HG02852 (cell line): ENCODE data around the gene MLN.

Source experiments
- ATAC-seq: cut with Tn5 transposase; IDR thresholded peaks from one replicate; pipeline ENCODE4 v1.9.1; 2021; ENCODE audit warnings: mild to moderate bottlenecking, moderate library complexity; ENCODE audit not compliant: unreplicated experiment

Gene MLN

GRCh38 chr6:33772902-33773472 lies 30.8 kb downstream of the MLN start:
- ATAC-seq, result no peak

GRCh38 chr6:33772082-33772830 lies 31.5 kb downstream of the MLN start:
- ATAC-seq, result no peak

- no peak for ATAC-seq
These were observed 32.4 kb downstream of the MLN start for GRCh38 chr6:33771146-33772081.

- ATAC-seq, result no peak
These were observed 33.0 kb downstream of the MLN start for GRCh38 chr6:33770833-33771145.

- no peak for ATAC-seq
These were observed 33.5 kb downstream of the MLN start for GRCh38 chr6:33770124-33770832.

GRCh38 chr6:33769248-33769821 lies 34.5 kb downstream of the MLN start:
- no peak for ATAC-seq

GRCh38 chr6:33768644-33769120 lies 35.1 kb downstream of the MLN start:
- no peak for ATAC-seq

GRCh38 chr6:33766921-33767907 lies 36.6 kb downstream of the MLN start:
- ATAC-seq, result no peak

GRCh38 chr6:33765368-33765767 lies 38.4 kb downstream of the MLN start:
- ATAC-seq, result no peak

- ATAC-seq, result no peak
These were observed 39.8 kb downstream of the MLN start for GRCh38 chr6:33764036-33764435.

- ATAC-seq, result no peak
These were observed 40.3 kb downstream of the MLN start for GRCh38 chr6:33763483-33763882.

GRCh38 chr6:33762713-33763112 lies 41.1 kb downstream of the MLN start:
- ATAC-seq, result no peak

- no peak for ATAC-seq
These were observed 41.7 kb downstream of the MLN start for GRCh38 chr6:33761922-33762629.

- no peak for ATAC-seq
These were observed 42.3 kb downstream of the MLN start for GRCh38 chr6:33761581-33761921.

- ATAC-seq, result no peak
These were observed 43.7 kb downstream of the MLN start for GRCh38 chr6:33759887-33760629.

- ATAC-seq, result no peak
These were observed 45.0 kb downstream of the MLN start for GRCh38 chr6:33758815-33759216.

- ATAC-seq, result no peak
These were observed 45.9 kb downstream of the MLN start for GRCh38 chr6:33757906-33758305.

- ATAC-seq, result no peak
These were observed 46.7 kb downstream of the MLN start for GRCh38 chr6:33757113-33757512.
